Activated CD8-positive, alpha-beta T cell treated with anti-CD3 and anti-CD28 coated beads for 36 hours (primary cell): Measurements from ENCODE around the gene DSG3. TPM values are rescaled to one million over a fixed set of nuclear protein-coding genes. Genes with fewer than 3 reads are reported as not detected.

ENCODE experiments used
- ATAC-seq: fragments of 200-7000 bp; cut with Tn5 transposase; one replicate; pipeline ENCODE4 v1.10.0; 2021; ENCODE audit warnings: mild to moderate bottlenecking, moderate library complexity
- CTCF ChIA-PET: fragments of 350-600 bp; sonication (Branson Sonifier 250); formaldehyde crosslinking; loops from one replicate; lab custom pipeline; 2021; ENCODE audit warnings: antibody characterized with exemption; lab: Charles Lee
- POLR2A ChIA-PET: fragments of 350-600 bp; sonication (Branson Sonifier 250); formaldehyde crosslinking; loops from one replicate; lab custom pipeline; 2021; ENCODE audit warnings: antibody characterized with exemption; lab: Charles Lee
- DNase-seq: peaks from one replicate; pipeline ENCODE4 v3.0.0-alpha.2; 2020
- H3K27ac Mint-ChIP-seq: one replicate; pipeline ENCODE4 v1.8.0; 2021; ENCODE audit warnings: mild to moderate bottlenecking, mixed read lengths
- H3K27me3 Mint-ChIP-seq: one replicate; pipeline ENCODE4 v1.8.0; 2021; ENCODE audit warnings: mixed read lengths
- H3K36me3 Mint-ChIP-seq: one replicate; pipeline ENCODE4 v1.8.0; 2021; ENCODE audit warnings: low read depth, mixed read lengths
- H3K4me1 Mint-ChIP-seq: one replicate; pipeline ENCODE4 v1.8.0; 2021; ENCODE audit warnings: low read depth, mixed read lengths
- H3K4me3 Mint-ChIP-seq: one replicate; pipeline ENCODE4 v1.8.0; 2021; ENCODE audit warnings: mild to moderate bottlenecking, moderate library complexity, mixed read lengths
- H3K9me3 Mint-ChIP-seq: one replicate; pipeline ENCODE4 v1.8.0; 2021; ENCODE audit warnings: mixed read lengths
- intact Hi-C: fragments of 100-400 bp; cut with micrococcal nuclease; formaldehyde crosslinking; loops from one replicate; pipeline ENCODE4 v1.10.0; 2022
- total RNA-seq, 2 experiments: library from RNA; stranded (reverse); gene quantifications; one replicate each; pipeline ENCODE4 v1.2.3, GENCODE V29; 2021
- TF ChIP-seq, protein P1 (sequence below): fragments of 200-600 bp; IDR thresholded peaks from one replicate; pipeline ENCODE4 v1.8.0; 2022; ENCODE audit warnings: antibody characterized with exemption, mild to moderate bottlenecking

DSG3 gene
- total RNA-seq, 2 experiments from 2014 or later = not detected

DNA sequence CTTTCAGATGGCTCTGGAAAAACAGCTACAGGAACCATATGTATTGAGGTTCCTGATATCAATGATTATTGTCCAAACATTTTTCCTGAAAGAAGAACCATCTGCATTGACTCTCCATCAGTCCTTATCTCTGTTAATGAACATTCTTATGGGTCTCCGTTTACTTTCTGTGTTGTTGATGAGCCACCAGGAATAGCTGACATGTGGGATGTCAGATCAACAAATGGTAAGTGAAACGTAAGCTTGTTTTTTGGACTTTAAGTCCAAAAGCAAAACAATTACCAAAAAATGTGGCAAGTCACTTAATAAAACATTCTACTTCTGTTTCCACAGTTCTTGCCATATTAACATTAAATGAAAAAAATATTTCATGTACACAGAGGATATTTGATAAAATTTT, 44.1 kb upstream of the DSG3 start:
- Mint-ChIP-seq H3K4me1 (no peaks in the 10 kb centered on the region), H3K9me3 (no peaks in the 10 kb centered on the region), H3K27ac (no peak overlapping the region), H3K4me3 (no peak overlapping the region), H3K36me3 (no peaks in the 10 kb centered on the region), H3K27me3 (no peaks in the 10 kb centered on the region)
- TF ChIP-seq, protein P1, sequence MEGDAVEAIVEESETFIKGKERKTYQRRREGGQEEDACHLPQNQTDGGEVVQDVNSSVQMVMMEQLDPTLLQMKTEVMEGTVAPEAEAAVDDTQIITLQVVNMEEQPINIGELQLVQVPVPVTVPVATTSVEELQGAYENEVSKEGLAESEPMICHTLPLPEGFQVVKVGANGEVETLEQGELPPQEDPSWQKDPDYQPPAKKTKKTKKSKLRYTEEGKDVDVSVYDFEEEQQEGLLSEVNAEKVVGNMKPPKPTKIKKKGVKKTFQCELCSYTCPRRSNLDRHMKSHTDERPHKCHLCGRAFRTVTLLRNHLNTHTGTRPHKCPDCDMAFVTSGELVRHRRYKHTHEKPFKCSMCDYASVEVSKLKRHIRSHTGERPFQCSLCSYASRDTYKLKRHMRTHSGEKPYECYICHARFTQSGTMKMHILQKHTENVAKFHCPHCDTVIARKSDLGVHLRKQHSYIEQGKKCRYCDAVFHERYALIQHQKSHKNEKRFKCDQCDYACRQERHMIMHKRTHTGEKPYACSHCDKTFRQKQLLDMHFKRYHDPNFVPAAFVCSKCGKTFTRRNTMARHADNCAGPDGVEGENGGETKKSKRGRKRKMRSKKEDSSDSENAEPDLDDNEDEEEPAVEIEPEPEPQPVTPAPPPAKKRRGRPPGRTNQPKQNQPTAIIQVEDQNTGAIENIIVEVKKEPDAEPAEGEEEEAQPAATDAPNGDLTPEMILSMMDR = no peak
- ChIA-PET CTCF (no interaction called here), POLR2A (no interaction called here)
- intact Hi-C loops = no loop called here
- DNase-seq = no peak
- no peak for ATAC-seq

DNA sequence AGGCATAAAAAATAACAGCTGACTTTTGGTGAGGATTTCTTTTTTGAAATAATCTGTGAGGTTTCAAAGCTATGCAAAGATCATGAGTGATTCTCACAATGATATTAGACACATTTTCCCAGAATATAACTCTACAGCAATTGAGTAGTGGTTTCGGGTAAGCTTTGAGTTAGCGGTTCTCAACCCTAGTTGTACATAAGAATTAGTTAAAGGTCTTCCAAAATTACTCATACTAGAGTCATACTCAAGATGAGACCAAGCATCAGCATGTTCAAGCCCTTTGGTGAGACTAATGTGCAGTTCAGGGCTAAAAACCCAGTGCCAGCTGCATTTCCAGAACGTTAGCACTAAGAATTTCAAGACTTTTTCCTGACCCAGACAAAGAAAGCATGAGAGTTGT, 39.9 kb upstream of the DSG3 start:
- Mint-ChIP-seq H3K27me3 (no peaks in the 10 kb centered on the region), H3K36me3 (no peaks in the 10 kb centered on the region), H3K4me3 (no peak overlapping the region), H3K4me1 (no peaks in the 10 kb centered on the region), H3K9me3 (peaks cover 2% of the 10 kb centered on the region), H3K27ac (no peak overlapping the region)
- ATAC-seq (no peak), DNase-seq (no peak)
- CTCF ChIA-PET = no interaction called here
- TF ChIP-seq, protein P1 = no peak
- intact Hi-C loops = no loop called here
- POLR2A ChIA-PET = interaction anchor here (0.6 kb wide), 1 partner anchor 41 kb away, joined by 3 read pairs; no protein-coding TSS in a partner anchor

DNA sequence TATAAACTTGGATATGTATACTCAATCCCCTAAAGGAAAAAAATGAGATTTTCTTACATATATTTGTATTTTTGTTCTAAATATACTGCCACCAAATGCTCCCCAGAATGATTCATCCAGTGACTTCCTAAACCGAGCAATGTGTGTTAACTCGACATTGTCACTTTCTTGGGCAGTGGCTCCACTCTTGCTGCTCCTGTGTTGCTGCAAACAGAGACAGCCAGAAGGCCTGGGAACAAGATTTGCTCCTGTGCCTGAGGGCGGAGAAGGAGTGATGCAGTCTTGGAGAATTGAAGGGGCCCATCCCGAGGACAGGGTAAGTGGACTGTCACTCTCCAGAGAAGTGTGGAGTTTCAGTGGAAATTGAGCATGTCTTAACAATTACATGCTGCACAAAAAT, 38.3 kb upstream of the DSG3 start:
- peaks cover 2% of the 10 kb centered on the region for H3K9me3 Mint-ChIP-seq
- H3K27ac Mint-ChIP-seq = no peak overlapping the region
- H3K36me3 Mint-ChIP-seq = no peaks in the 10 kb centered on the region
- TF ChIP-seq, protein P1 = no peak
- H3K4me1 Mint-ChIP-seq = no peaks in the 10 kb centered on the region
- no peak for DNase-seq
- H3K4me3 Mint-ChIP-seq = no peak overlapping the region
- no peaks in the 10 kb centered on the region for H3K27me3 Mint-ChIP-seq
- intact Hi-C loops = no loop called here
- ChIA-PET CTCF (no interaction called here), POLR2A (no interaction called here)
- ATAC-seq = no peak

DNA sequence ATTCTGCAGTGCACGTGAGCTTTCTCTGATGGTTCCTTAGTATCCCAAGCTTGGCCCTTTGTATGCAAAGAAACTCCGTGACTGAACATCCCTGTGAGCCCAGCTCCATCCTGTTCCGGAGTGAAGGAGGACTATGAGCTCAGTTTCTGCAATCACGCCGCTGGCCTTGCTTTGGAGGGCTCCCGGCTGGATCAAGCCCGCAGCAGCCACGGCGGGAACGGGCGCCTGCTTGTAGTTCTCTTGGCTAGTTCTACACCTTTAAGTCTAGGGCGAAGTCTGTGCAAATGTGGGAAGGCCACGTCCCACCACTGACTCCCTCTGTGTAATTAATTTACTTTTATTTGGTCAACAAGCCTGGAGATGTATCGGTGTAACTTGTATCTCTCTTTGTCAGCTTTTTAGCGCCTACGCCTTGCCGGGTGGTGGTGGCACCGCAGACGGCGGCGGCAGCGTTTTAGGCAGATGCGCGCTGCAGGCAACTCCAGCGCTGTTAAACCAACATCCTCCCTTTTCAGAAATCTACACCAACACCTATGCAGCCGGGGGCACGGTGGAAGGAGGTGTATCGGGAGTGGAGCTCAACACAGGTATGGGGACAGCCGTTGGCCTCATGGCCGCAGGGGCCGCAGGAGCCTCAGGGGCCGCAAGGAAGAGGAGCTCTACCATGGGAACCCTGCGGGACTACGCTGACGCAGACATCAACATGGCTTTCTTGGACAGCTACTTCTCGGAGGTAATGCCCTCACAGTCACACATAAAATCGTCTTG, 36.6 kb upstream of the DSG3 start:
- intact Hi-C loops = no loop called here
- ChIA-PET POLR2A (interaction anchor here (0.8 kb wide), 1 partner anchor 26 kb away, joined by 3 read pairs; no protein-coding TSS in a partner anchor), CTCF (interaction anchor here (2.2 kb wide), 1 partner anchor 14 kb away, joined by 5 read pairs; no protein-coding TSS in a partner anchor)
- Mint-ChIP-seq H3K36me3 (no peaks in the 10 kb centered on the region), H3K4me1 (no peaks in the 10 kb centered on the region), H3K27ac (no peak overlapping the region), H3K27me3 (no peaks in the 10 kb centered on the region), H3K9me3 (peaks cover 5% of the 10 kb centered on the region), H3K4me3 (no peak overlapping the region)
- TF ChIP-seq, protein P1 = no peak
- ATAC-seq (no peak), DNase-seq (no peak)

DNA sequence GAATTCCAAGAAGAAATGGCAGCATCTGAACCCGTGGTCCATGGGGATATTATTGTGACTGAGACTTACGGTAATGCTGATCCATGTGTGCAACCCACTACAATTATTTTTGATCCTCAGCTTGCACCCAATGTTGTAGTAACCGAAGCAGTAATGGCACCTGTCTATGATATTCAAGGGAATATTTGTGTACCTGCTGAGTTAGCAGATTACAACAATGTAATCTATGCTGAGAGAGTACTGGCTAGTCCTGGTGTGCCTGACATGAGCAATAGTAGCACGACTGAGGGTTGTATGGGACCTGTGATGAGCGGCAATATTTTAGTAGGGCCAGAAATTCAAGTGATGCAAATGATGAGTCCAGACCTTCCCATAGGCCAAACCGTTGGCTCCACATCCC, 34.4 kb upstream of the DSG3 start:
- H3K36me3 Mint-ChIP-seq = no peaks in the 10 kb centered on the region
- peaks cover 5% of the 10 kb centered on the region for H3K9me3 Mint-ChIP-seq
- DNase-seq (no peak), ATAC-seq (no peak)
- TF ChIP-seq, protein P1 = no peak
- ChIA-PET POLR2A (no interaction called here), CTCF (no interaction called here)
- no peaks in the 10 kb centered on the region for H3K27me3 Mint-ChIP-seq
- H3K4me1 Mint-ChIP-seq = no peaks in the 10 kb centered on the region
- H3K27ac Mint-ChIP-seq = no peak overlapping the region
- H3K4me3 Mint-ChIP-seq = no peak overlapping the region
- intact Hi-C loops = no loop called here
